GM18502 (cell line): ENCODE data around the gene MAP3K12.

Source experiments
- ATAC-seq: cut with Tn5 transposase; IDR thresholded peaks from one replicate; pipeline ENCODE4 v1.9.1; 2021; ENCODE audit warnings: mild to moderate bottlenecking; ENCODE audit not compliant: unreplicated experiment, poor library complexity

Gene MAP3K12

GRCh38 chr12:53474819-53475218 is 24.4 kb downstream of the MAP3K12 start:
- no peak for ATAC-seq

GRCh38 chr12:53474077-53474476 is 25.2 kb downstream of the MAP3K12 start:
- no peak for ATAC-seq

GRCh38 chr12:53472056-53472582 is 27.1 kb downstream of the MAP3K12 start:
- no peak for ATAC-seq

GRCh38 chr12:53468282-53468681 is 31.0 kb downstream of the MAP3K12 start:
- no peak for ATAC-seq

GRCh38 chr12:53467880-53468279 is 31.4 kb downstream of the MAP3K12 start:
- ATAC-seq = no peak

- no peak for ATAC-seq
Observed at GRCh38 chr12:53467082-53467481, 32.2 kb downstream of the MAP3K12 start.

GRCh38 chr12:53466640-53467039 is 32.6 kb downstream of the MAP3K12 start:
- no peak for ATAC-seq

- ATAC-seq = no peak
Observed at GRCh38 chr12:53465679-53466078, 33.6 kb downstream of the MAP3K12 start.

GRCh38 chr12:53464685-53465418 is 34.4 kb downstream of the MAP3K12 start:
- no peak for ATAC-seq

GRCh38 chr12:53463802-53464560 is 35.3 kb downstream of the MAP3K12 start:
- no peak for ATAC-seq

GRCh38 chr12:53462935-53463334 is 36.3 kb downstream of the MAP3K12 start:
- no peak for ATAC-seq

GRCh38 chr12:53461591-53461990 is 37.7 kb downstream of the MAP3K12 start:
- no peak for ATAC-seq

- ATAC-seq = no peak
Observed at GRCh38 chr12:53461059-53461458, 38.2 kb downstream of the MAP3K12 start.

- ATAC-seq = no peak
Observed at GRCh38 chr12:53459097-53459496, 40.2 kb downstream of the MAP3K12 start.

- no peak for ATAC-seq
Observed at GRCh38 chr12:53456654-53457366, 42.4 kb downstream of the MAP3K12 start.

GRCh38 chr12:53454707-53455106 is 44.6 kb downstream of the MAP3K12 start:
- no peak for ATAC-seq

- ATAC-seq = no peak
Observed at GRCh38 chr12:53453953-53454640, 45.2 kb downstream of the MAP3K12 start.

- ATAC-seq = no peak
Observed at GRCh38 chr12:53452159-53453077, 46.8 kb downstream of the MAP3K12 start.

- ATAC-seq = peak; percentile 96
Observed at GRCh38 chr12:53451661-53452158, 47.5 kb downstream of the MAP3K12 start, which contains the start of gene PCBP2. TSS of gene PCBP2 (plus strand) at chr12:53452102. CDS start at chr12:53454801, 2,699 bp downstream.
